ENCODE results near the gene TMEM132C.

- TF ChIP-seq CTCF (IDR thresholded peaks at IDR 0.05) (no peak), EZH2 (IDR thresholded peaks at IDR 0.05) (no peak), EZH2phosphoT487 (IDR thresholded peaks at IDR 0.05) (no peak)
These were observed 72.7 kb downstream of the TMEM132C start for GRCh38 chr12:128339631-128340030.
